OCI-LY7 (cell line): Measurements from ENCODE around the gene POU2AF1. TPM values are rescaled to one million over a fixed set of nuclear protein-coding genes. Genes with fewer than 3 reads are reported as not detected.

Source experiments
- BruUV-seq: library from RNA; stranded (reverse); fragments of 400-500 nt; replicated peaks from 2 replicates; lab custom pipeline; 2021; lab: Mats Ljungman, UMichigan
- CTCF ChIA-PET: fragments of 300-600 bp; sonication (Branson Sonifier 250); formaldehyde crosslinking; loops from one replicate; lab custom pipeline; 2022; ENCODE audit warnings: antibody characterized with exemption; ENCODE audit not compliant: unreplicated experiment; lab: Charles Lee
- POLR2A ChIA-PET: fragments of 300-600 bp; sonication (Branson Sonifier 250); formaldehyde crosslinking; loops from one replicate; lab custom pipeline; 2022; ENCODE audit warnings: antibody characterized with exemption; lab: Charles Lee
- DNase-seq: peaks from one replicate; pipeline ENCODE4 v3.0.0-alpha.2; 2015; ENCODE audit warnings: low spot score
- H2AFZ ChIP-seq: fragments of 200-600 bp; sonication (generic), shearing (Covaris generic); 2 replicates; pipeline ENCODE4 v1.6.1; 2014; ENCODE audit warnings: mild to moderate bottlenecking, antibody characterized with exemption, low read length, moderate library complexity
- H3K27ac ChIP-seq: fragments of 200-600 bp; sonication (generic); 2 replicates; pipeline ENCODE4 v1.5.1; 2014; ENCODE audit warnings: mixed run types, low read depth, mild to moderate bottlenecking, moderate library complexity, low read length, inconsistent platforms; ENCODE audit not compliant: poor library complexity, severe bottlenecking
- H3K36me3 ChIP-seq: fragments of 200-600 bp; sonication (generic); 2 replicates; pipeline ENCODE4 v1.6.1; 2014; ENCODE audit warnings: mild to moderate bottlenecking, antibody characterized with exemption, low read length, moderate library complexity, mixed read lengths; ENCODE audit not compliant: insufficient read depth
- H3K4me1 ChIP-seq: fragments of 200-600 bp; sonication (generic); 2 replicates; pipeline ENCODE4 v1.5.1; 2014; ENCODE audit warnings: mild to moderate bottlenecking, low read length; ENCODE audit not compliant: insufficient read depth, poor library complexity, severe bottlenecking
- H3K4me2 ChIP-seq: fragments of 200-600 bp; sonication (generic); 2 replicates; pipeline ENCODE4 v1.6.1; 2014; ENCODE audit warnings: mild to moderate bottlenecking, low read length
- H3K4me3 ChIP-seq: fragments of 200-600 bp; sonication (generic); 2 replicates; pipeline ENCODE4 v1.5.1; 2014; ENCODE audit warnings: mild to moderate bottlenecking, low read depth, low read length; ENCODE audit not compliant: poor library complexity, severe bottlenecking
- H3K79me2 ChIP-seq: fragments of 200-600 bp; sonication (generic); 2 replicates; pipeline ENCODE4 v1.6.1; 2016; ENCODE audit warnings: low read depth, mild to moderate bottlenecking, low read length, moderate library complexity, mixed read lengths; ENCODE audit not compliant: insufficient read depth
- H3K9me2 ChIP-seq: fragments of 200-600 bp; sonication (generic); 2 replicates; pipeline ENCODE4 v1.6.1; 2016; ENCODE audit warnings: mild to moderate bottlenecking, low read length, mixed read lengths; ENCODE audit not compliant: insufficient read depth
- H3K9me3 ChIP-seq: fragments of 200-600 bp; sonication (generic); 2 replicates; pipeline ENCODE4 v1.6.1; 2014; ENCODE audit warnings: mild to moderate bottlenecking, mixed run types, low read length, mixed read lengths
- H4K20me1 ChIP-seq: fragments of 200-600 bp; sonication (generic); 2 replicates; pipeline ENCODE4 v1.6.1; 2014; ENCODE audit warnings: mild to moderate bottlenecking, antibody characterized with exemption, low read length, moderate library complexity, mixed read lengths; ENCODE audit not compliant: insufficient read depth
- CTCF ChIP-seq: fragments of 200-600 bp; sonication (generic); conservative IDR thresholded peaks from 2 replicates; pipeline ENCODE4 v1.5.1; 2014; ENCODE audit warnings: mild to moderate bottlenecking, antibody characterized with exemption, low read length, moderate library complexity, mixed read lengths
- EZH2phosphoT487 ChIP-seq: fragments of 200-600 bp; sonication (generic); IDR thresholded peaks from 2 replicates; pipeline ENCODE4 v1.6.1; 2018; ENCODE audit warnings: low read depth, borderline replicate concordance, mild to moderate bottlenecking, mixed run types, antibody characterized with exemption, low read length, moderate library complexity, mixed read lengths
- intact Hi-C: fragments of 100-400 bp; cut with micrococcal nuclease; formaldehyde crosslinking; loops from one replicate; pipeline ENCODE4 v1.10.0; 2022; ENCODE audit not compliant: unreplicated experiment
- total RNA-seq, 2 experiments: library from RNA; depleted of rRNA in 1 of 2; stranded (reverse); fragments of >200 nt in 1 of 2; shearing (Covaris generic) in 1 of 2; gene quantifications; 2 replicates each; pipeline ENCODE4 v1.2.3, GENCODE V29; 2014 to 2022

The POU2AF1 gene
- total RNA-seq, 2 experiments from 2014 or later = 86.1 to 285 TPM

DNA sequence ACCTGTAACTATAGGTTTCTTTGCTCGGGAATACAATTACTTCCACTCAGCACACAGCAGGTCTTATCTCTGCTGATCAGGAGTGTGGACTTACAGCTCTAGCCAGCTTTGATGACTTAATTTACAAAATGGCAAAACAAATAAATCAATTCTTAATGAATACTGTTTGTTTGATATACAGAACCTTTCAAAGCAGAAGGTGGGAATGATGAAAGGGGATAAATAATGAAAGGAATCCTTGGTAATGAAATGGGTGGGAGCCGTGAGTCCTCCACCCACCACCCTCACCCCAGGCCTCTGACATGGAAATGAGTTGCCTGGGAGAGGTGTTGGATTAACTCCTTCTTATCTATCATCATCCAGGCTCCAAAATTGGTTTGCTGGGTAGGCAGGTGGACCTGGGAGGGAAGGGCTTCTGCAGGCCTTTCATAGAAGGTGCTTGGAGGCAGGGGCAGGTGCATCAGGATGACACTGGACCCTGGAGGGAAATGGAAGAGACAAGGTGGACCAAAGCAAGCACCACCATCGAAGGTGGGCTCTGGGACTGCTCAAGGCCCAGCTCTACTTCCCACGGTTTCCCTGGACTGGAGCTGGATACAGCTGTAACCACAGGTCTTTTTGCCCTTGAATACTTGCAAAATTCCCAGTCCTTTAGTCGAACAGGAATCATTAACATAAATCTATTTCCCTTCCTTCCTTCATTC, 23.0 kb downstream of the POU2AF1 start:
- no peak for DNase-seq
- BruUV-seq = no TSS peak
- Histone ChIP-seq H3K9me3 (no peaks in the 10 kb centered on the region), H2AFZ (no peak overlapping the region), H3K4me1 (peaks cover 24% of the 10 kb centered on the region), H4K20me1 (0 out of 2 replicates have a peak, but pooled peaks cover 8% of the 10 kb centered on the region), H3K27ac (no peak overlapping the region), H3K9me2 (no peaks in the 10 kb centered on the region), H3K4me3 (no peak overlapping the region), H3K4me2 (no peak overlapping the region), H3K36me3 (peaks cover 100% of the 10 kb centered on the region), H3K79me2 (peaks cover 25% of the 10 kb centered on the region)
- intact Hi-C loops = no loop called here
- POLR2A ChIA-PET = interaction anchor here (1.0 to 24.8 kb wide), 4 partner anchors 21 to 60 kb away, joined by 3 to 577 read pairs (median 4); partner anchors contain the start of gene POU2AF1
- TF ChIP-seq CTCF (no peak), EZH2phosphoT487 (no peak)
- CTCF ChIA-PET = no interaction called here

GRCh38 chr11:111355101-111355500, 24.0 kb downstream of the POU2AF1 start:
- POLR2A ChIA-PET = interaction anchor here (1.0 to 2.1 kb wide), 4 partner anchors 12 to 74 kb away, joined by 3 to 6 read pairs (median 3); partner anchors contain the start of gene POU2AF1
- Histone ChIP-seq H3K36me3 (peaks cover 100% of the 10 kb centered on the region), H3K4me2 (no peak overlapping the region), H3K9me2 (no peaks in the 10 kb centered on the region), H3K4me3 (no peak overlapping the region), H3K27ac (no peak overlapping the region), H3K4me1 (peaks cover 23% of the 10 kb centered on the region), H4K20me1 (0 out of 2 replicates have a peak, but pooled peaks cover 4% of the 10 kb centered on the region), H3K9me3 (no peaks in the 10 kb centered on the region), H2AFZ (no peak overlapping the region), H3K79me2 (peaks cover 15% of the 10 kb centered on the region)
- DNase-seq = no peak
- no peak for TF ChIP-seq EZH2phosphoT487
- TF ChIP-seq CTCF = no peak
- CTCF ChIA-PET = interaction anchor here (0.7 kb wide), 1 partner anchor 53 kb away, joined by 4 read pairs; no protein-coding TSS in a partner anchor
- no TSS peak for BruUV-seq
- intact Hi-C loops = no loop called here

DNA sequence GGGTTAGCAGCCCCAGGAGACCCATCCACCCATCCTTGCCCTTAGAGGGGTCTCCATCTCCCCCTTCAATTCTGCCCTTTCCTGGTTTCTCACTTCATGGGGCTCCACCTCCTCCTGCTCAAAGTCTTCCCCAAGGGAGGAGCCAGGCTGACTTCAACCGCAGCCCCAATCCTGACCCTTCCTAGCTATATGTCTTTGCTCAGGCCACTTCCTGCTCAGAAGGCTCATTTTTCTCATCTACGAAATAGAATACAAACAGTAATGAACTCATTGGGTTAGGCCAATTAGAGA, 24.5 kb downstream of the POU2AF1 start:
- TF ChIP-seq CTCF (no peak), EZH2phosphoT487 (no peak)
- POLR2A ChIA-PET = interaction anchor here (0.5 to 2.1 kb wide), 7 partner anchors 9 to 74 kb away, joined by 3 to 6 read pairs (median 3); partner anchors contain the start of gene POU2AF1
- Histone ChIP-seq H3K36me3 (peaks cover 98% of the 10 kb centered on the region), H3K9me3 (no peaks in the 10 kb centered on the region), H3K27ac (no peak overlapping the region), H3K4me1 (peaks cover 22% of the 10 kb centered on the region), H3K4me3 (no peak overlapping the region), H2AFZ (no peak overlapping the region), H4K20me1 (peaks cover 3% of the 10 kb centered on the region; the same call in 1 of the 2 replicates), H3K9me2 (no peaks in the 10 kb centered on the region), H3K79me2 (peaks cover 9% of the 10 kb centered on the region; the same call in 1 of the 2 replicates), H3K4me2 (no peak overlapping the region)
- intact Hi-C loops = no loop called here
- no peak for DNase-seq
- no TSS peak for BruUV-seq
- CTCF ChIA-PET = interaction anchor here (0.7 kb wide), 2 partner anchors 36 to 52 kb away, joined by 3 to 4 read pairs; no protein-coding TSS in a partner anchor
